Subcutaneous abdominal adipose tissue (tissue), 5 donors: ENCODE results near the gene RHBDL2.
"Not testable (repeated sequence)": the region's sequence is repeated elsewhere in the genome, so short reads cannot be mapped to it uniquely, and the experiment has no call there.

Experiments
- H3K27ac ChIP-seq: one replicate; pipeline ENCODE4 v1.7.0; 2013; ENCODE audit warnings: low read depth, mild to moderate bottlenecking, inconsistent platforms, low read length, moderate library complexity
- H3K27me3 ChIP-seq, 5 donors: one replicate each; pipeline ENCODE4 v1.7.0; 2013; ENCODE audit warnings: low read length in 5 of 5, inconsistent platforms in 1 of 5; ENCODE audit not compliant: control insufficient read depth in 5 of 5, insufficient read depth in 4 of 5
- H3K36me3 ChIP-seq, 5 donors: one replicate each; pipeline ENCODE4 v1.7.0; 2013; ENCODE audit warnings: low read length in 5 of 5; ENCODE audit not compliant: control insufficient read depth in 5 of 5, insufficient read depth in 5 of 5
- H3K4me1 ChIP-seq, 5 donors: one replicate each; pipeline ENCODE4 v1.7.0; 2013; ENCODE audit warnings: low read length in 5 of 5, mild to moderate bottlenecking in 3 of 5, moderate library complexity in 1 of 5; ENCODE audit not compliant: control insufficient read depth in 5 of 5, insufficient read depth in 5 of 5
- H3K4me3 ChIP-seq, 5 donors: one replicate each; pipeline ENCODE4 v1.7.0; 2013; ENCODE audit warnings: low read length in 5 of 5, low read depth in 1 of 5
- H3K9ac ChIP-seq, 5 donors: one replicate each; pipeline ENCODE4 v1.7.0; 2013; ENCODE audit warnings: low read length in 5 of 5, mild to moderate bottlenecking in 4 of 5, moderate library complexity in 3 of 5
- H3K9me3 ChIP-seq, 5 donors: one replicate each; pipeline ENCODE4 v1.7.0; 2013; ENCODE audit warnings: low read length in 5 of 5; ENCODE audit not compliant: control insufficient read depth in 5 of 5
- donor health status: healthy.
- donor health status: healthy.
- donor health status: healthy.
- donor health status: healthy.
- donor health status: healthy.

RHBDL2 gene

DNA sequence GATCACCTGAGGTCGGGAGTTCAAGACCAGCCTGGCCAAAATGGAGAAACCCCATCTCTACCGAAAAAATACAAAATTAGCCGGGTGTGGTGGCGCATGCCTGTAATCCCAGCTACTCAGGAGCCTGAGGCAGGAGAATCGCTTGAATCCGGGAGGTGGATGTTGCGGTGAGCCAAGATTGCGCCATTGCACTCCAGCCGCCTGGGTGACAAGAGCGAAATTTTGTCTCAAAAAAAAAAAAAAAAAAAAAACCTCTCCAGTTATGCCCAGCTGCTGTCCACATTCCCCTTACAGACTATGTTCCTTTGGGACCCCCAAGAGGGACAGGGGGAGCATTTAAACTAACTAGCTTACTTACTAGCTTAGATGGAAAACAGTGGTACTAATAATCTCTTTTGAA lies 105.3 kb downstream of the RHBDL2 start:
- not testable (repeated sequence) for H3K4me3 ChIP-seq, H3K27ac ChIP-seq, H3K9me3 ChIP-seq, H3K27me3 ChIP-seq, H3K9ac ChIP-seq
- peaks cover 21 to 28% (median 22%) of the 10 kb centered on the region in 5 donors for H3K36me3 ChIP-seq
- peaks cover 5 to 30% (median 23%) of the 10 kb centered on the region in 5 donors for H3K4me1 ChIP-seq
